ENCODE results near the gene PRPF38B. TPM values are rescaled to one million over a fixed set of nuclear protein-coding genes. Genes with fewer than 3 reads are reported as not detected.

Gene PRPF38B
- total and polyA plus RNA-seq, 10 of the 15 experiments (the other 5 are each of a cell fraction or from before 2014, with no cell fraction given): 32.9 to 79.2 (median 47.8) TPM

DNA sequence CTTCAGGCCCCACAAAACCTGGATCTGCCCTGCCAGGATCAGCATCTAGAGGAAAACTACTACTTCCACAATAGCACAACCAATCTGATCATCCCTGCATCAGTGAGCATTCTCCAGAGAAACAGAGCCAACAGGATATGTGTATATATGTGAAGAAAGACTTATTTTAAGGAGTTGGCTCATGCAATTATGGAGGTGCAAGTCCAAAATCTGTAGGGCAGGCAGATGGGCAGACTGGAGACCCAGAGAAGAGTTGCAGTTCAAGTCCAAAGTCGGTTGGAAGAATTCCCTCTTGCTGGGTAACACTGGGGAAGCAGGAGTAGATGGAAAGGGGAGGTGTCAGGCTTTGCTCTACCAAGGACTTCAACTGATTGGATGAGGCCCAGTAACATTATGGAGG is 26.3 kb upstream of the PRPF38B start:
- WGBS (ENCODE audit: insufficient coverage, insufficient replicate concordance, low lambda C conversion rate, missing lambda C conversion rate): 26% methylated on average over 1 of the region's 1 CpG
- ChIA-PET RAD21 (ENCODE audit: unreplicated experiment) (no interaction called here), POLR2A (no interaction called here), CTCF (no interaction called here), SMC1A (ENCODE audit: uncharacterized antibody, unreplicated experiment) (interaction anchor here (0.7 to 1.3 kb wide), 2 partner anchors 17 to 136 kb away, joined by 3 read pairs; no protein-coding TSS in a partner anchor)
- H2AFZ ChIP-seq (ENCODE audit: control insufficient read depth, low read depth, low read length): no peak overlapping the region
- no peaks in the 10 kb centered on the region for H3K36me3 ChIP-seq (ENCODE audit: control insufficient read depth in 2 of 2, insufficient read depth in 2 of 2, low read length in 1 of 2)
- H3K79me2 ChIP-seq (ENCODE audit: control insufficient read depth, insufficient read depth, low read length): no peaks in the 10 kb centered on the region; the same call in 1 of the 2 replicates
- H3K4me3 ChIP-seq: no peak overlapping the region
- in situ Hi-C loops (cut with MboI) (no loop called here), intact Hi-C loops (cut with micrococcal nuclease; ENCODE audit: unreplicated experiment) (no loop called here)
- ATAC-seq: no peak
- no peak for DNase-seq (ENCODE audit: low read depth, low spot score)
- peaks cover 10% of the 10 kb centered on the region; the same call in 1 of the 2 replicates for H3K4me1 ChIP-seq (ENCODE audit: control insufficient read depth, insufficient read depth, low read length)
- H3K9me3 ChIP-seq (replicated peaks; ENCODE audit: control insufficient read depth, insufficient read depth, low read length): no peaks in the 10 kb centered on the region
- H3K4me2 ChIP-seq (ENCODE audit: control insufficient read depth, insufficient read depth): no peak overlapping the region
- H3K27ac ChIP-seq (ENCODE audit: control insufficient read depth, insufficient read depth): no peak overlapping the region
- H3K9ac ChIP-seq (ENCODE audit: control insufficient read depth, insufficient read depth, low read length): no peak overlapping the region
- FAIRE-seq: no peak
- BruUV-seq (replicated peaks): no TSS peak
- TF ChIP-seq NFIC (IDR thresholded peaks at IDR 0.05; ENCODE audit: low read depth, low read length) (no peak), KAT2A (conservative IDR thresholded peaks at IDR 0.05; ENCODE audit: control insufficient read depth, low read depth, low read length) (no peak), CREM (IDR thresholded peaks at IDR 0.05; ENCODE audit: low read depth) (no peak), PRDM15 (CRISPR knock-in tag; IDR thresholded peaks at IDR 0.05) (no peak), MYC (IDR thresholded peaks at IDR 0.05; ENCODE audit: insufficient read depth, insufficient read length, insufficient replicate concordance, low read length, severe bottlenecking) (no peak), SUZ12 (IDR thresholded peaks at IDR 0.05; ENCODE audit: unreplicated experiment) (no peak)
- TF ChIP-seq, protein P1, sequence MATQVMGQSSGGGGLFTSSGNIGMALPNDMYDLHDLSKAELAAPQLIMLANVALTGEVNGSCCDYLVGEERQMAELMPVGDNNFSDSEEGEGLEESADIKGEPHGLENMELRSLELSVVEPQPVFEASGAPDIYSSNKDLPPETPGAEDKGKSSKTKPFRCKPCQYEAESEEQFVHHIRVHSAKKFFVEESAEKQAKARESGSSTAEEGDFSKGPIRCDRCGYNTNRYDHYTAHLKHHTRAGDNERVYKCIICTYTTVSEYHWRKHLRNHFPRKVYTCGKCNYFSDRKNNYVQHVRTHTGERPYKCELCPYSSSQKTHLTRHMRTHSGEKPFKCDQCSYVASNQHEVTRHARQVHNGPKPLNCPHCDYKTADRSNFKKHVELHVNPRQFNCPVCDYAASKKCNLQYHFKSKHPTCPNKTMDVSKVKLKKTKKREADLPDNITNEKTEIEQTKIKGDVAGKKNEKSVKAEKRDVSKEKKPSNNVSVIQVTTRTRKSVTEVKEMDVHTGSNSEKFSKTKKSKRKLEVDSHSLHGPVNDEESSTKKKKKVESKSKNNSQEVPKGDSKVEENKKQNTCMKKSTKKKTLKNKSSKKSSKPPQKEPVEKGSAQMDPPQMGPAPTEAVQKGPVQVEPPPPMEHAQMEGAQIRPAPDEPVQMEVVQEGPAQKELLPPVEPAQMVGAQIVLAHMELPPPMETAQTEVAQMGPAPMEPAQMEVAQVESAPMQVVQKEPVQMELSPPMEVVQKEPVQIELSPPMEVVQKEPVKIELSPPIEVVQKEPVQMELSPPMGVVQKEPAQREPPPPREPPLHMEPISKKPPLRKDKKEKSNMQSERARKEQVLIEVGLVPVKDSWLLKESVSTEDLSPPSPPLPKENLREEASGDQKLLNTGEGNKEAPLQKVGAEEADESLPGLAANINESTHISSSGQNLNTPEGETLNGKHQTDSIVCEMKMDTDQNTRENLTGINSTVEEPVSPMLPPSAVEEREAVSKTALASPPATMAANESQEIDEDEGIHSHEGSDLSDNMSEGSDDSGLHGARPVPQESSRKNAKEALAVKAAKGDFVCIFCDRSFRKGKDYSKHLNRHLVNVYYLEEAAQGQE (IDR thresholded peaks at IDR 0.05; ENCODE audit: low read depth, low read length): no peak
- TF ChIP-seq, protein P2, sequence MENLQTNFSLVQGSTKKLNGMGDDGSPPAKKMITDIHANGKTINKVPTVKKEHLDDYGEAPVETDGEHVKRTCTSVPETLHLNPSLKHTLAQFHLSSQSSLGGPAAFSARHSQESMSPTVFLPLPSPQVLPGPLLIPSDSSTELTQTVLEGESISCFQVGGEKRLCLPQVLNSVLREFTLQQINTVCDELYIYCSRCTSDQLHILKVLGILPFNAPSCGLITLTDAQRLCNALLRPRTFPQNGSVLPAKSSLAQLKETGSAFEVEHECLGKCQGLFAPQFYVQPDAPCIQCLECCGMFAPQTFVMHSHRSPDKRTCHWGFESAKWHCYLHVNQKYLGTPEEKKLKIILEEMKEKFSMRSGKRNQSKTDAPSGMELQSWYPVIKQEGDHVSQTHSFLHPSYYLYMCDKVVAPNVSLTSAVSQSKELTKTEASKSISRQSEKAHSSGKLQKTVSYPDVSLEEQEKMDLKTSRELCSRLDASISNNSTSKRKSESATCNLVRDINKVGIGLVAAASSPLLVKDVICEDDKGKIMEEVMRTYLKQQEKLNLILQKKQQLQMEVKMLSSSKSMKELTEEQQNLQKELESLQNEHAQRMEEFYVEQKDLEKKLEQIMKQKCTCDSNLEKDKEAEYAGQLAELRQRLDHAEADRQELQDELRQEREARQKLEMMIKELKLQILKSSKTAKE (IDR thresholded peaks at IDR 0.05; ENCODE audit: low read depth, poor library complexity, severe bottlenecking): no peak
- no peaks in the 10 kb centered on the region for H4K20me1 ChIP-seq (ENCODE audit: control insufficient read depth, insufficient read depth)
- no peaks in the 10 kb centered on the region for H3K27me3 ChIP-seq (replicated peaks in 1 of 2; ENCODE audit: control insufficient read depth in 2 of 2, insufficient read depth in 2 of 2, low read length in 1 of 2)
